ENCODE measurements around the gene RAD9A.
A peak's percentile ranks its signal among the peaks of the same experiment; 100 is the strongest.

Gene RAD9A

GRCh38 chr11:67409781-67410368 lies 18.1 kb downstream of the RAD9A start:
- no peak for DNase-seq (ENCODE audit: low read depth in 2 of 2)

- DNase-seq (ENCODE audit: low read depth in 2 of 2): no peak
Measured at GRCh38 chr11:67410369-67410831, 18.6 kb downstream of the RAD9A start.

- DNase-seq (ENCODE audit: low read depth in 2 of 2): no peak
Measured at GRCh38 chr11:67410984-67411784, 19.4 kb downstream of the RAD9A start.

GRCh38 chr11:67411785-67412152 lies 20.0 kb downstream of the RAD9A start:
- DNase-seq (ENCODE audit: low read depth in 2 of 2): no peak

- no peak for DNase-seq (ENCODE audit: low read depth in 2 of 2)
Measured at GRCh38 chr11:67412495-67413179, 20.9 kb downstream of the RAD9A start.

- DNase-seq (ENCODE audit: low read depth in 2 of 2): no peak
Measured at GRCh38 chr11:67413266-67413849, 21.6 kb downstream of the RAD9A start.

- DNase-seq (ENCODE audit: low read depth in 2 of 2): no peak
Measured at GRCh38 chr11:67415501-67416304, 23.9 kb downstream of the RAD9A start, which contains the start of gene CARNS1. CARNS1 (plus strand) TSS chr11:67415678; CDS start chr11:67416200, 522 bp downstream.

GRCh38 chr11:67416416-67417335 lies 24.9 kb downstream of the RAD9A start:
- no peak for DNase-seq (ENCODE audit: low read depth in 2 of 2)

GRCh38 chr11:67417425-67417824 lies 25.6 kb downstream of the RAD9A start:
- DNase-seq (ENCODE audit: low read depth in 2 of 2): no peak

GRCh38 chr11:67418476-67419281 lies 26.9 kb downstream of the RAD9A start:
- DNase-seq (ENCODE audit: low read depth in 2 of 2): no peak

- no peak for DNase-seq (ENCODE audit: low read depth in 2 of 2)
Measured at GRCh38 chr11:67419325-67420049, 27.7 kb downstream of the RAD9A start.

GRCh38 chr11:67420147-67420645 lies 28.4 kb downstream of the RAD9A start:
- DNase-seq (ENCODE audit: low read depth in 2 of 2): no peak

- peak; percentile 98 to 99 for DNase-seq (ENCODE audit: low read depth in 2 of 2)
Measured at GRCh38 chr11:67420646-67421429, 29.1 kb downstream of the RAD9A start.

- DNase-seq (ENCODE audit: low read depth in 2 of 2): no peak
Measured at GRCh38 chr11:67421430-67422031, 29.7 kb downstream of the RAD9A start.

- no peak for DNase-seq (ENCODE audit: low read depth in 2 of 2)
Measured at GRCh38 chr11:67422891-67423290, 31.1 kb downstream of the RAD9A start.

GRCh38 chr11:67423466-67423865 lies 31.7 kb downstream of the RAD9A start:
- DNase-seq (ENCODE audit: low read depth in 2 of 2): no peak

GRCh38 chr11:67423891-67424613 lies 32.3 kb downstream of the RAD9A start:
- no peak for DNase-seq (ENCODE audit: low read depth in 2 of 2)

Measured in activated CD4-positive, alpha-beta T cell treated with anti-CD3 and anti-CD28 coated beads for 24 hours (primary cell).